ENCODE measurements around the gene ITGB7.
"Not testable (repeated sequence)": the region's sequence is repeated elsewhere in the genome, so short reads cannot be mapped to it uniquely, and the experiment has no call there.

The ITGB7 gene

DNA sequence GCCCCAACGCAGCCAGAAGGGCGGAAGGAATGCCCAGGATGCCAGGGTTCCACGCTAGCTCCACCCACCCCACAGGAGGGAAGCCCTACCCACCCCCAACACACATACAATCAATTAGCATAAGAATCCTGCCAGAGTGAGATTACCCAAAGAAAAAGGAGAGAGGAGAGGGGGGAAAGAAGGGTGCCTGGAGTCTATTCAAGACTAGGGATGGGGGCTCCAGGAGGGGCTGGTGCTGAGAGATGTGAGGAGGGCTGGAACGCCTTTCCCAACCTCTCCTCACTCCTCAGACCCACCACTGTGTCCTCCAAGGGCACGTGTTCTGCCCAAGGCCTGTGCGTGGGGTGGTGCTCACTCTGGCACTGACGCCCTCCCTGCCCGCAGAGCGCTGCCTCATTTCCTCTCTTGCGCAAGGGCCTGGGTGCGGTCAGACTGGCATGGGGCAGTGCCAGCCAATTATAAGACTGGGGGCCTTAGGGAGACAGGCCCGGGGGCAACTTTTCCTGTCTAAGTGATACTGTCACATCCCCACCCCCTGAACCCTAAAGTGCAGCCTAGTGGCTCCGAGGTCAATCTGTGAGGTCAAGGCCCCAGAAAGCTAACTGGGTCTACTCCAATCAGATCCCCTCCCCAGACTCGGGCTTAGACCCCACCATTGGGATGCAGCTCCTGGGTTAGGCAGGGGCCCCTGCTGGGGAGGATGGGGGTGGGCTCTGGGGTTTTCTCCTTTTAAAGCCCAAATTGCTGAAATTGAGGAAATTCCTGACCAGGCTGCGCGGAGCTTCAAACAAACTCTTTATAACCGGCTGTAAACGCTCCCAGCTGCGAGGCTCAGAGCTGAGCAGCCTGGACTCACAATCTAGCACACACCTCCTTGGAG lies 10.2 kb upstream of the ITGB7 start:
- DNase-seq (ENCODE audit: low spot score) = no peak

GRCh38 chr12:53215497-53215896 lies 8.4 kb upstream of the ITGB7 start:
- no peak for DNase-seq (ENCODE audit: low spot score)

GRCh38 chr12:53214687-53215455 lies 7.8 kb upstream of the ITGB7 start:
- DNase-seq (ENCODE audit: low spot score) = no peak

GRCh38 chr12:53214221-53214620 lies 7.2 kb upstream of the ITGB7 start:
- no peak for DNase-seq (ENCODE audit: low spot score)

GRCh38 chr12:53213348-53213747 lies 6.3 kb upstream of the ITGB7 start:
- peak; percentile 83 for DNase-seq (ENCODE audit: low spot score)

DNA sequence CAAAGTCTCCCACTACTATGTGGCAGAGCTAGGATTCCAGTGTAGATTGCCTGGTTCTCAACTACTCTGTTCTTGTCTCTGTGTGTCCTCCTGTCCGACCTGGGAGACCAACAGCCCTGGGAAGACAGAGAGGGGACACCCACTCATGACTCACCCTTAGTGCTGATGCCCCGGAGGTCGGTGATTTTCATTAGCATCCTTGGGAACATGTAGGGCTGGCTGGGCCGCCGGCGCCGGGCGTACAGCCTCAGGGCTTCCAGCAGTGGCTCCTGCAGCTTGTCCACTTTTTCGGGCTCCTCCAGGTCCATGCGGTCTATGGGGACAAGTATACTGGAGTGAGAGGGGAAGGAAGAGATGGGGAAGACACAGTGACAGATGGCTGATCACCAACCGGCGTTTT lies 5.9 kb upstream of the ITGB7 start:
- DNase-seq (ENCODE audit: low spot score) = no peak

DNA sequence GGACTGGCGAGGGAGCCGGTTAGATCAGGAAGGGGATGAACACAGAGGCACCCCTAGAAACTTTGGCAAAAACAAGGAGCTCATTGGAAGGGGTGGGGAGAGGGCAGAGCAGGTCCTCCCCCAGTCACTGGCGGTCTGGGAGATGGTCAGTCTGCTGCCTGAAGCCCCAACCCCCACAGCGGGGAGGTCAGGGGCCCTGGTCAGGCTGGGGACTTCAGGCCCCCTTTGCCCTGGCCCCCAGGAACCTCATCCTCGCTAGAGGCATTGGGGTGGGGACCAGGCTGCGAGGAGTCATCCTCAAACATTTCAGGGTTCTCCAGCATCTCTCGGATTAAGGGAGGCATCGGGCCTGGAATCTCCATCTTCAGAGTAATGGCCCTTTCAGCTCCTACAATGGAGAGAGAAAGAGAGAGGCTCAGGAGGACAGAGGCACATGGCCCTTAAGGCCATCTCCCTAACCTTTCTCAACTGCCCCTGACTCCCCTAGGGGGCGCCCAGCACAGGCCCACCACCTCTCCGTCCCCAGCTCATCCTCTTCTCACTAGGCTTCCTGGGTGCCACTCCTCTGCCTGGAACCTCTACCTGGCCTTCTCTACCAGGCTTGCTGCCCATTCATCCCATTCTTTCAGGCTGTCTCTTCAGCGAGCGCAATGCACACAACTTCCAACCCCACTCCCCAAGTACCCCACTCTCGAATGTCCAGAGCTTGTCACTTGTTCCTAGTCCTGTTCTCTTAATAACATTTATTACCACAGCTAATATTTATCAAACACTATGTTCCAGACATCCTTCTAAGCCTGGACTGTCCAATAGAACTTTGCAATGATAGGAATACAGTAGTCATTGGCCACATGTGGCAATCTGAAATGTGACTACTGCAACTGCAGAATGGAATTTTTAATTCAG lies 4.7 kb upstream of the ITGB7 start:
- no peak for DNase-seq (ENCODE audit: low spot score)

GRCh38 chr12:53210843-53211242 lies 3.8 kb upstream of the ITGB7 start:
- DNase-seq (ENCODE audit: low spot score) = no peak

DNA sequence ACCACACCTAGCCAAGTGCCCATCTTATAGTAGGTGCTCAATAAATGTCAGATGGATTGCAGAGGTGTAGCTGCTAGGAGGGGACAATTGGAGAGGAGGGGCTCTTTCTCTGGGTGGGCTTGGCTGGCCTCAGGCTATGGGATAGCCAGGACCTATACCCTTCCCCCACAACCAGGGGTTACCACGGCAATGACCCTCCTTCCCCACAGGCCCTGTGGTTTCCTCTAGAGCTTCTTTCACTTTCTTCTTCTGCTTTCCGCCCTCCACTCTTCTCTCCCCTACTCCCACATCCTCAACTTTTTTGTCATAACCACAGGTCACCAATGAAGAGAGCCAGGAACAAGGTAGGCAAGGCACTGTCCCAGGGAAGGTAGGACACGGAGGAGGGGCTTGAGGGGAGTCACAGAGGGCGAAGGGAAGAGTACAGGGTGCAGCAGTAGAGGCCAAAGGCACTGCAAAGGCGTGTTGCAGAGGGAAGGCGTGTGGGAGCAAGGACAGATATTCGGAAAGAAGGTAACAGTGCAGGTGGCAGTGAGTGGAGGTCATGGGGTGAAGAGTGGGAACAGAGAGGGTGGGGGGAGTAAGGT lies 1.9 kb upstream of the ITGB7 start:
- DNase-seq (ENCODE audit: low spot score) = no peak

- DNase-seq (ENCODE audit: low spot score) = no peak
These were observed 1.4 kb upstream of the ITGB7 start for GRCh38 chr12:53208435-53208834.

DNA sequence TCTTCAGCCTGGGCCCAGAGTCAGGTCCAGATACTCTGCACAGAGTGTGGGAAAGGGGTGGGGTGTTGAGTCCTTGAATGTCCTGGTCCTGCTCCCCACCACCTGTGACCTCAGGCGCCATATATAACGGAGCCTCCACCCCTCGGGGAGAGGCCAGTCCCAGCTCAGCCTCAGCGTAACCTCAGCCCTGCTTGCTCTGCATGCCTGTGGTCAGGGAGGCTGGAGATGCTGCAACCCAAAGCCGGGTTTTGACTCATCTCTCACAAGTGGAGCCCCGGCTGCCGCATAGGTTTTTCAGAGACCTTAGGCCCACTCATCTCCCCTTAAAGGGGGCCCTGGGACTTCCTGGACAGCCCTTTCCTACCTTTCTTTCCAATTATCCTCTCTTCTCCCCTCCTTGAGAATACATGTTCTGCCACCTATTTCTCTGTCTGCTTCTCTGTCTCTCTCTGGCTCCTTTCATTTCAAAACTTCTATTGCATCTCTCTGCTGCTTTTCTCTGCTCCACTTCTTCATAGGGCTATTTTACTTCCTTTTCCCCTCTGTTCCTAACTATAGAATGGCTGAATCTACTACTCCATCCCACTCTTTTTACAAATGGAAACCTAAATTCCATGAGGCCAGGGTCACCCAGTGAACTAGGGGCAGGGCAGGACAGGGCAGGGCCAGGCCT lies 1.2 kb downstream of the ITGB7 start:
- DNase-seq (ENCODE audit: low spot score) = peak; percentile 93

DNA sequence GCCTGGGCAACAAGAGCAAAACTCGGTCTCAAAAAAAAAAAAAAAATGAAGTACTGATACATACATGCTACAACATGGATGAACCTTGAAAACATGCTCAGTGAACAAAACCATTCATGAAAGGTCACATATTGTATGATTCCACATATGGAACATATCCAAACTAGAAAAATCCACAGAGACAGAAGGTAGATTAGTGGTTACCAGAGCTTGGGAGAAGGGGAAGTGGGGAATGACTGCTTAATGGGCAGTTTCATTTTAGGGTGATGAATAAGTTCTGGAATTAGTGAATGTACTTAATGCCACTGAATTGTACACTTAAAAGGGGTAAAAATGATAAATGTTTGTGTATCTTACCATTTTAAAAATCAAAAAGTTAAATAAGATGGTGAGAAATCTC lies 2.7 kb downstream of the ITGB7 start:
- DNase-seq (ENCODE audit: low spot score) = no peak

GRCh38 chr12:53202316-53202715 lies 4.7 kb downstream of the ITGB7 start:
- DNase-seq (ENCODE audit: low spot score) = not testable (repeated sequence)

- no peak for DNase-seq (ENCODE audit: low spot score)
These were observed 5.4 kb downstream of the ITGB7 start for GRCh38 chr12:53201639-53202038.

DNA sequence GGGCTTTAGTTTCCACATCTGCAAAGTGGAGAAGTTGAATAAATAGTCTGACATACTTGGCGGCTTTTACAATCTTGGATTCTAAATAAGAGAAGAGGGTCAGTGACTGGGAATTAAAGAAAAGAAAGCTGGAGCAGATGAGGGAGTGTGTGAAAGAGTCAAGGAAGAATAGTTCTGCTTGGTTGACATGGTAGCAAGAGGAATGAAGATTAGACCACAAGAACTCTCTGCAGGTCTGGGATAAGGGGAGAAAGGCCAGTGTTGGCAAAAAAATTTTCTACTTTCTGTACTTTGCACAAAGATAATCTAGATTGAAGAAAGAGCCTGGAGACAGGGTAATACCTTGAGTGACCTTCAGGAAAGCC lies 5.9 kb downstream of the ITGB7 start:
- peak; percentile 57 for DNase-seq (ENCODE audit: low spot score)

DNA sequence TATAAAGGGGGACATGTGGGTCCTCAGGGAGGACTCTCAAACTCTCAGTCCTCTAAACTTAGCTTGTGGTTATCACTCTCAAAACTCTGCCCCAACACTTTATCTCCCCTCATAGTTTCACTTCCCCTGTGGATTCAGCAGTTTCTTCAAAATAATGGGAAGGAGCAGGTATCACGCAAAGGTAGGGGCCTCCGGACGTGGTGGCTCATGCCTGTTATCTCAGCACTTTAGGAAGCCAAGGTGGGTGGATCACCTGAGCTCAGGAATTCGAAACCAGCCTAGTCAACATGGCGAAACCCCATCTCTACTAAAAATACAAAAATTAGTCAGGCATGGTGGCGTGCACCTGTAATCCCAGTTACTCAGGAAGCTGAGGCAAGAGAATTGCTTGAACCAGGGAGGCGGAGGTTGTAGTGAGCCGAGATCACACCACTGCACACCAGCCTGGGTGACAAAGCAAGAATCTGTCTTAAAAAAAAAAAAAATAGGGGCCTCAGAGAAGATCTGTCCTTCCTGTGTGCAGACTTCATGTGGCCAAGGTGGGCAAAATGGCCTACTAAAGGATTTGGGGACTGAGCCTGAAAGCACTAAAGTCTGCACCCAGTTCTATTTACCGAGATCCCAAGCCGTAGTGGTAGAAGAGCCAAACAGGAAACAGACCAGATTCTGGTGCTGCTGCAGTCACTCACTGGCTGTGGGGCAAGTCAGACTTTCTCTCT lies 6.4 kb downstream of the ITGB7 start:
- no peak for DNase-seq (ENCODE audit: low spot score)

DNA sequence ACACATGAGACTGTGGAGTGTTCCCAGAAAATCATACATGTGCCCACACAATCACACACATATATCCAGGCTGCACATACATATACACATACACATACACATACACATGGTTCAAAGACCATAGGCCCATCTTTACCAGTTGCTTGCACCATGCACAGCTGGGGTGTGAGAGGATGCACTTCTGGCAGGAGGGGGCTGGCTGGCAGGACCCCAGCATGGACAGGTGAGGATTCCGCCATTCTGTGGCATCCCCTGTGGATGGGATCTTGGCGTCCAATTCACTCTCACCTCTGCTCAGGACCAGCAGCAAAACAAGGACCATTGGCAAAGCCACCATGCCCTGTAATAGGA lies 7.0 kb downstream of the ITGB7 start:
- DNase-seq (ENCODE audit: low spot score) = no peak

DNA sequence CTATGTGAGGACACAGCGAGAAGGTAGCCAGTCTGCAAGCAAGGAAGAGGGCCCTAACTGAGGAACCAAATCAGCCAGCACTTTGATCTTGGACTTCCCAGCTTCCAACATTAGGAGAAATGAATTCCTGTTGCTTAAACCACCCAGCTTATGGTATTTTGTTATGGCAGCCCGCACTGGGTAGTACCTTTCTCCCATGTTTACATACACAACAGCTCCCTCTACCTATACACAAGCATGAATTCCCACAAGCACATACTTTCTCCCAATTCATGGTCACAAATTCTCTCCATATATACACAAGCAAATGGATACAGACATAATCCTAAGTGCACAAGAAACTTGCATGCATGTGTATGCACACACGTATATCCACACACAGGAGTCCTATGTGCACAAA lies 7.4 kb downstream of the ITGB7 start:
- no peak for DNase-seq (ENCODE audit: low spot score)

DNA sequence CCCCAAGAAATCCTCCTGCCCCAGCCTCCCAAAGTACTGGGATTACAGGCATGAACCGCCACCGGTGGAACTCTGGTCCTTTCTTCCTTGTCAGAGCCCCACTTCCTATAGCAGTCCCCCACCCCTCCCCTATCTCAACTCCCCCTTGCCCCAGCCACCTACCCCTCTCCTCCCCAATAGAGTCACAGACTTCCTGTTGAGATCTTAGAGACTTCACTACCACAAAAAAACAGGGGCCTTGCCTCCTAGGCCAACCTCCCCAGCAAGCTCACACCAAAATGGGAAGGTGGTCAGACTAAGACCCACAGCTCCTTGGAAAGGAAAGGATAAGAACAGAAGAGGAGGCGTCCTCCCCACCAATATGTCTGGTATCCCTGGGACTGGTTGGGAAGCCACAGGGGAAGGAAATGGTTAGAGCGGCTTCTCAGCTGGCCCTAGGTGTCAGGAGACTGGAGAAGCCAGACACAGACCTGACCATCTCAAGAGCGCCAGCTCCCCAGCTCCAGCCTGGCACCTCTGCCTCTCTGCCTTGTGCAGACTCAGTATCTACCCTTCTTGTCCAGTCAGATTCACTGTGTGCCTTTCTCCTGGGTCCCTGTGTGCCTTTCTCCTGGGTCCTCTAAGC lies 8.5 kb downstream of the ITGB7 start:
- DNase-seq (ENCODE audit: low spot score) = no peak

GRCh38 chr12:53197011-53197640 lies 9.9 kb downstream of the ITGB7 start:
- no peak for DNase-seq (ENCODE audit: low spot score)

All from AG08396 (cell line).